ENCODE data around the gene METRNL. TPM values are rescaled to one million over a fixed set of nuclear protein-coding genes. Genes with fewer than 3 reads are reported as not detected.

Gene METRNL
- total RNA-seq, 1 donor = 105 TPM

- H3K4me3 ChIP-seq (ENCODE audit: low read depth, low read length) = no peak overlapping the region
- TF ChIP-seq, protein P1, sequence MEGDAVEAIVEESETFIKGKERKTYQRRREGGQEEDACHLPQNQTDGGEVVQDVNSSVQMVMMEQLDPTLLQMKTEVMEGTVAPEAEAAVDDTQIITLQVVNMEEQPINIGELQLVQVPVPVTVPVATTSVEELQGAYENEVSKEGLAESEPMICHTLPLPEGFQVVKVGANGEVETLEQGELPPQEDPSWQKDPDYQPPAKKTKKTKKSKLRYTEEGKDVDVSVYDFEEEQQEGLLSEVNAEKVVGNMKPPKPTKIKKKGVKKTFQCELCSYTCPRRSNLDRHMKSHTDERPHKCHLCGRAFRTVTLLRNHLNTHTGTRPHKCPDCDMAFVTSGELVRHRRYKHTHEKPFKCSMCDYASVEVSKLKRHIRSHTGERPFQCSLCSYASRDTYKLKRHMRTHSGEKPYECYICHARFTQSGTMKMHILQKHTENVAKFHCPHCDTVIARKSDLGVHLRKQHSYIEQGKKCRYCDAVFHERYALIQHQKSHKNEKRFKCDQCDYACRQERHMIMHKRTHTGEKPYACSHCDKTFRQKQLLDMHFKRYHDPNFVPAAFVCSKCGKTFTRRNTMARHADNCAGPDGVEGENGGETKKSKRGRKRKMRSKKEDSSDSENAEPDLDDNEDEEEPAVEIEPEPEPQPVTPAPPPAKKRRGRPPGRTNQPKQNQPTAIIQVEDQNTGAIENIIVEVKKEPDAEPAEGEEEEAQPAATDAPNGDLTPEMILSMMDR (IDR thresholded peaks at IDR 0.05; ENCODE audit: insufficient read depth, low read length) = no peak
- no peak for DNase-seq (ENCODE audit: low read depth)
These were observed 9.5 kb downstream of the METRNL start for GRCh38 chr17:83088909-83089308.

GRCh38 chr17:83089328-83090132 lies 10.1 kb downstream of the METRNL start:
- TF ChIP-seq, protein P1 (IDR thresholded peaks at IDR 0.05; ENCODE audit: insufficient read depth, low read length) = no peak
- H3K4me3 ChIP-seq (ENCODE audit: low read depth, low read length) = no peak overlapping the region
- no peak for DNase-seq (ENCODE audit: low read depth)

DNA sequence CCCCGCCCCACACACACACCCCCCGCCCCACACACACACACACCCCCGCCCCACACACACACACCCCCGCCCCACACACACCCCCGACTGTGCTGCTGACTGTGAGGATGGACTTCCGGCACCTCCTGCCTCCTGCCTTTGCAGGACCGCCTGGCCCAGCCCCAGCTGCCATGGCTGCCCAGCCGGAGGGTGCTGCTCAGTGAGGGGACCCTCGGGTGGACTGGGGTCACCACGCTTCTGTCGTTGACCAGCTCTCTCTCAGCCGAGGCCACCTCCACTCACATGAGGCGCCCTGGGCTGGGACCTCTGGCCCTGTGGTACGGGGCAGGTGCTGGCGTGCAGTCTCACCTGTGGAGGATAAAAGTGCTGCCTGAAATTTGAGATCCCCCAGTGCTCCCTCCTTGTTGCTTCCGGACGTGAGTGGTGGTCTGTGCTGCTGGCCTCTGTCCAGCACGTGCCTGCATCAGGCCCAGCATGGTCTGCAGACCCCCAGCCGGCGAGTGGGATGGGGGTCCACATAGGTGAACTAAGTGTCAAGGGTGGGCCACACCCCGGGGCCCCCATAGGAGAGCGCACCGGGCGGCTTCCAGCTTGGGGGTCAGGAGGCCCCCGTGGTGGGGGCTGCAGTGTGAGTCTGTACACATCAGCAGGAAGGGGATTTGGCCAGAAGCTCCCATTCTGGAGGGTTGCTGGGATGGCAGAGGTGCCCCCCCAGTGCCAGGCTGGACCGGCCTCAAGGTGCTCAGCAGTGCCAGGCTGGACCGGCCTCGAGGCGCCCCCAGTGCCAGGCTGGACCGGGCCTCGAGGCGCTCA lies 11.2 kb downstream of the METRNL start:
- TF ChIP-seq, protein P1 (IDR thresholded peaks at IDR 0.05; ENCODE audit: insufficient read depth, low read length) = no peak
- no peak for DNase-seq (ENCODE audit: low read depth)
- H3K4me3 ChIP-seq (ENCODE audit: low read depth, low read length) = no peak overlapping the region

DNA sequence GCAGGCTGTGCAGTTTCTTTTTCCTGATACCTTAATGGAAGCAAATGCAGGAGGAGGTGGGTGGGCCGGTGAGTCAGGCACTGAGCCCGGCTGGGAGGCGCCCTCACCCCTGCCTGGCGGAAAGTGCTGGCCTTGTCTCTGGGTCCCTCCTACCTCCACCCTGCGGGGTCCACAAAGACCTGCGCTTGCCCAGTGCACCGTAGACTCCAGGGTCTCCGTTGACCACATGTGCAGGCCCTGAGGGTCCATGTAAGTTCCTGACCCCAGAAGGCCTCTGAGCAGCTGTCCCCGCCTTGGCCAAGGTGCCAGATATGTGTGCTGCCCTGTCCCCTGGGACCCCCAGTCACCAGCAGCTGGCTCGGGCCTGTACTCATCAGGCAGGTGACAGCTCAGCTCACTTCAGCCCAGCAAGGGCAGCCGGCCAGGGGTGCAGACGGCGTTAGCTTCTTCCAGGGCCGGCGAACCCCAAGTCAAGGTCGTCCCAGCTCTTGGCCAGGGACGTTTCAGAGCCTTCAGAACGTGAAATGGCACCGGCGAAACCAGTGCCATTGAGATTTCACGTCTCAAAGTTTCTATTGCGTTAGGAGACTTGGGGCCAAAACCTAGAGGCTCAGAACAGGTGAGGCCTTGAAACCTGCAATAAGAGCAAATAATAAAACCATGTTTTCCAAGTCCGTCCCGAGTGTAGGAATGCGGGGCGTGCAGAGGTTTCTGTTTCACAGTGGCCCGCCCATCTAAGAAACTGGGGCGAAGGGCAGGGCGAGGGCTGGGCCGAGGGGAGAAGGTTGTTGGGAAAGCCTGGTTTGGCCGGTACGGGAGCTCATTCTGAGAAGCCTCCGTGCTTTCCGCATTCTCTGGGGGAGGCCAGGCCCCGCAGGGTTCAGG lies 12.1 kb downstream of the METRNL start:
- H3K4me3 ChIP-seq (ENCODE audit: low read depth, low read length) = no peak overlapping the region
- TF ChIP-seq, protein P1 (IDR thresholded peaks at IDR 0.05; ENCODE audit: insufficient read depth, low read length) = no peak
- DNase-seq (ENCODE audit: low read depth) = no peak

DNA sequence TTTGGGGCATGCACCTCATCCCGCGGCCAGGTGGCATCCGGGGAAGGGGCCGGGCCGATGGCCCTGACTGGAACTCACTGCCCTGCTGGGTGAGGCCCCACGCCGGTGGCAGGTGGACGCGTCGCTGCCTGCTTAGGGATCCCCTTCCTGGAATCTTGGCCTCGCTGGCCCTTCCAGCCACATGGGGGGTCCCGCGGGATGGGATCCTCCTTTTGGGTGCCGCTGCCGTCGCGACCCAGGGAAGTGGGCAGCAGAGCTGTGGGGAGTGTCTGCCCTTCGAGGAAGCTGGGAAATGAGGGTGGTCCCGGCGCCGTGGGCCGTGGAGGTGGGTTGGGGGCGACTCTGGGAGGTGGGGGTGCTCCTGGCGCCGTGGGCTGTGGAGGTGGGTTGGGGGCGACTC lies 12.8 kb downstream of the METRNL start:
- TF ChIP-seq, protein P1 (IDR thresholded peaks at IDR 0.05; ENCODE audit: insufficient read depth, low read length) = no peak
- no peak overlapping the region for H3K4me3 ChIP-seq (ENCODE audit: low read depth, low read length)
- DNase-seq (ENCODE audit: low read depth) = no peak

DNA sequence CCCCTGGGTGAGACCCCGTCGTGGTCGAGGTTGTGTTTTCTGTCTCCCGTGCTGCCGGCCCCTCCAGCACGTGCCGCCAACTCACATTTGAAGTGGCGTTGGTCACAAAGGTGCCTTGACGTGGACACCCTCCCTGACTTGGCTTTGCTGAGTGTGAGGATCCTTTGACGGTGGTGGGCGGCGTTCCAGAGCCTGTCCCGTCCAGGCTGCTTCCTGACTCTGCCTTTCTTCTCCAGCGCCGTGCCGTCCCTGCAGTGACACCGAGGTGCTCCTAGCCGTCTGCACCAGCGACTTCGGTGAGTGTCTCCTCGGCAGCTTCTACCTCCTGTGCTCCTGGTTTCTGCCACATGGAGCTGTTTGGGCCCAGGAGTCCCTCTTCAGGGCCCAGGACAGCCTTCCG lies 13.5 kb downstream of the METRNL start:
- TF ChIP-seq, protein P1 (IDR thresholded peaks at IDR 0.05; ENCODE audit: insufficient read depth, low read length) = no peak
- DNase-seq (ENCODE audit: low read depth) = no peak
- no peak overlapping the region for H3K4me3 ChIP-seq (ENCODE audit: low read depth, low read length)

Data from fibroblast of the aortic adventitia (primary cell).